Activated naive CD8-positive, alpha-beta T cell treated with anti-CD3 and anti-CD28 coated beads, Interleukin-2, amount 10 ng/mL, durations not matched to agents 7 days and 5 days (primary cell): ENCODE data around the gene SLBP. TPM values are rescaled to one million over a fixed set of nuclear protein-coding genes. Genes with fewer than 3 reads are reported as not detected.
A peak's percentile ranks its signal among the peaks of the same experiment; 100 is the strongest.
"Not testable (repeated sequence)": the region's sequence is repeated elsewhere in the genome, so short reads cannot be mapped to it uniquely, and the experiment has no call there.

ENCODE experiments used
- ATAC-seq: fragments of 150-1000 bp; cut with Tn5 transposase; one replicate; pipeline ENCODE4 v1.10.0; 2021; ENCODE audit warnings: low read depth, moderate library complexity
- POLR2A ChIA-PET: fragments of 350-600 bp; sonication (Branson Sonifier 250); formaldehyde crosslinking; loops from one replicate; lab custom pipeline; 2021; ENCODE audit warnings: antibody characterized with exemption; lab: Charles Lee
- DNase-seq: peaks from one replicate; pipeline ENCODE4 v3.0.0; 2021
- H3K27ac Mint-ChIP-seq: one replicate; pipeline ENCODE4 v1.8.0; 2022; ENCODE audit warnings: mild to moderate bottlenecking, mixed read lengths
- H3K27me3 Mint-ChIP-seq: one replicate; pipeline ENCODE4 v1.8.0; 2022; ENCODE audit warnings: mild to moderate bottlenecking, moderate library complexity, mixed read lengths
- H3K36me3 Mint-ChIP-seq: one replicate; pipeline ENCODE4 v1.8.0; 2021; ENCODE audit warnings: mild to moderate bottlenecking, mixed read lengths
- H3K4me1 Mint-ChIP-seq: one replicate; pipeline ENCODE4 v1.8.0; 2021; ENCODE audit warnings: mixed read lengths
- H3K4me3 Mint-ChIP-seq: one replicate; pipeline ENCODE4 v1.8.0; 2022; ENCODE audit warnings: mild to moderate bottlenecking, moderate library complexity, mixed read lengths
- H3K9me3 Mint-ChIP-seq: one replicate; pipeline ENCODE4 v1.8.0; 2021; ENCODE audit warnings: mixed read lengths
- total RNA-seq, 2 experiments: library from RNA; stranded (reverse); gene quantifications; one replicate each; pipeline ENCODE4 v1.2.3, GENCODE V29; 2021

The SLBP gene
- total RNA-seq, 2 experiments from 2014 or later: 99.7 to 103 TPM

DNA sequence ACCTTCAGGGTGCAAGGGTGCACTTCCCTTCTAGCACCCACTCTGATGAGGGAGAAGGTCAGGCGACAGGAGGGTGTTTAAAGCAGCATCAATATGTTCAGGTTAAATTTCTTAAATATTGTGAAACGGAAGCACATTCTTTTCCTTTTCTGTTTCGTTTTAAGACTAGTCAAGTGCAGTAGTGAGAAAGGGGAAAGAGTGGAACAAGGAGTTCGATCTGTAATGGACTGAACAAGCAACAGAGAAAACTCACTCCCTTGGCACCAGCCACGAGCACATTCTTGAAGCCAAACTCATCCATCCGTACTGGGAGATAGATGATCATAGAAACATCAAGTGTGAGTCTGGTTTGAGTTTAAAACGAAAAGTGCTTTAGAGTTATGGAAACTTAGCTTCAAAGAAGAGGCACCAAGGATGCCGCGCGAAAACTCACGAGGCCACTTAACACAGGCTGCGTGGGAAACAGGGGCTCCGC is 28.8 kb downstream of the SLBP start:
- Mint-ChIP-seq H3K27ac (peak overlapping the region; percentile 73), H3K36me3 (no peaks in the 10 kb centered on the region), H3K4me1 (peaks cover 8% of the 10 kb centered on the region), H3K4me3 (peak overlapping the region; percentile 81), H3K27me3 (peaks cover 11% of the 10 kb centered on the region), H3K9me3 (no peaks in the 10 kb centered on the region)
- POLR2A ChIA-PET: interaction anchor here (1.1 to 1.6 kb wide), 2 partner anchors 29 to 38 kb away, joined by 3 to 4 read pairs; partner anchors contain the start of genes SLBP, TACC3 and TMEM129
- no peak for DNase-seq
- no peak for ATAC-seq

DNA sequence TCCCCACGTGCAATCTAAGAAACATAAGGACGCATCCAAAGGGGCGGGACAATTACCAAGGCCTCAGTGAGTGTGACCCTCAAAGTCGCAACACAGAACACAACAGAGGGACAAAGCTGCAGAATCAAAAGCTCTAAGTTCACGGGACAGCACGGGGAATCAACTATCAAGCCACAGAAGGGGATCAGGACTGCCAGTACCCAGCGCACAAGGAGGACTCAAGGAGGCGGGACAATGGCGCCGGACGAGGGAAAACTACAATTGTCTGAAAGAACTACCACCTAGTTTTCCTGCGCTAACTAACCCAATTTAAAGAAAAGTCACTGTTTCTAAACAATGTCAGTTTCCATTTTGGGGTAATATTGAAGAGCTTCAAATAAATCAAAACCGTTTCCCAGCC is 29.3 kb downstream of the SLBP start:
- ATAC-seq: no peak
- Mint-ChIP-seq H3K36me3 (no peaks in the 10 kb centered on the region), H3K4me1 (peaks cover 8% of the 10 kb centered on the region), H3K9me3 (no peaks in the 10 kb centered on the region), H3K27me3 (peaks cover 11% of the 10 kb centered on the region), H3K4me3 (peak overlapping the region; percentile 81), H3K27ac (no peak overlapping the region)
- no peak for DNase-seq
- POLR2A ChIA-PET: interaction anchor here (1.1 to 1.6 kb wide), 2 partner anchors 29 to 38 kb away, joined by 3 to 4 read pairs; partner anchors contain the start of genes SLBP, TACC3 and TMEM129

DNA sequence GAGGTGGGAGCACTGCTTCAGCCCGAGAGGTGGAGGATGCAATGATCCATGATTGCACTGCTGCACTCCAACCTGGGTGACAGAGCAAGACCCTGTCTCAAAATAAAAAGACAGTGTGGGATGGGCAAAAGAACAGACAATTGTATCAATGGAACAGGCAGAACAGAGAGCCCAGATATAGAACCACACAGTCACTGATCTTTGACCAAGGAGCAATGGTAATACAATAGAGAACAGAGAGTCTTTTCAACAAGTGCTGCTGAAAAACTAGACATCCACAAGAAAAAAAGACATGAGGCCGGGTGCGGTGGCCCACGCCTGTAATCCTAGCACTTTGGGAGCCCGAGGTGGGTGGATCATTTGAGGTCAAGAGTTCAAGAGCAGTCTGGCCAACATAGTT is 33.9 kb downstream of the SLBP start:
- no peak overlapping the region for H3K4me3 Mint-ChIP-seq
- H3K36me3 Mint-ChIP-seq: no peaks in the 10 kb centered on the region
- H3K27me3 Mint-ChIP-seq: peaks cover 11% of the 10 kb centered on the region

DNA sequence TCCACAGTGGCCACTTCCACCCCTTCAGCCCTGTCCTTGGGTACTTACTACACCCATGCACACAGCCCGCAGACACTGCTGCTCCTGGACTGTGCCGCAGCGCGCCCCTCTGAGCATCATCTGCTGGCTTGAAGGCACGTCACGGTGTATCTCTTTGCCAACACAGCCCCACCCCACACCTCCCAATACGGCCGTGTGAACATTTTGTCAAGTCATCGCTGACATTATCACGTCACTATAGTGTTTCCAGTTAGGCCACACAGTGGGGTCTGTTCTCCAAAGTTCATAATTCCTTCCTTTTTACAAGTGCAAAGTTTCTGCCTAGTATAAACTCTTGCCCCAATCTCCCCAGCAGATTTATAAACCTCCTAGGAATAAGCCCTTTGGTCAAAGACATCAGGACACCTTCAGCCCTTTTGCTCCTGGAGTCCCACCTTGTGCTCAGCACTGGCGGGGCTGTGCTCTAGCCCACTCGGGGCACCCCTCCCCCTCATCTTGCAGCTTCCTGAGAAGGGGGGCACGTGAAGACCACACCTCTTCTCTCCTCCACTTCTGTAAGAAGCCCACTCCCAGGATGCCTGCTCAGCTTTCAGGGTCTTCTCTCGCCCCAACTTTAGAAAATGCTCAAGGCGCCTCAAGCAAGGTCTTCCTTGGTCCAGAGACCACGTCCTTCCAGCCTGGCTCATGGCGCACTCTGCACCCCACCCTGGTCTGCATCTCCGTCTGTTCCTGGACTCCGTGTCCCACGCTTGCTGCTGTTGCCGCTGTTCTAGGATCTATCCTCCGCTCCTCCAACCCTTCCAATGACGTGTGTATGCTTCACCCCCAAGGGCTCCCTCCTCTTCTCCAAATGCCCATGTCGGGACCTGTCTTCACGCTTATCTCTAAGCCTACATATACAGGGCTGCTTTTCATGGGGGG is 35.3 kb downstream of the SLBP start:
- POLR2A ChIA-PET: no interaction called here
- H3K27ac Mint-ChIP-seq: no peak overlapping the region
- ATAC-seq: no peak
- no peak overlapping the region for H3K4me3 Mint-ChIP-seq
- DNase-seq: no peak
- H3K36me3 Mint-ChIP-seq: no peaks in the 10 kb centered on the region
- no peaks in the 10 kb centered on the region for H3K9me3 Mint-ChIP-seq
- peaks cover 4% of the 10 kb centered on the region for H3K27me3 Mint-ChIP-seq
- H3K4me1 Mint-ChIP-seq: peaks cover 4% of the 10 kb centered on the region

More for the DNA sequence above, 33.9 kb downstream of the SLBP start:
- Mint-ChIP-seq H3K9me3 (no peaks in the 10 kb centered on the region), H3K4me1 (peaks cover 4% of the 10 kb centered on the region), H3K27ac (no peak overlapping the region)
- POLR2A ChIA-PET: interaction anchor here (0.6 kb wide), 1 partner anchor 375 kb away, joined by 3 read pairs; no protein-coding TSS in a partner anchor
- DNase-seq (no peak), ATAC-seq (no peak)

DNA sequence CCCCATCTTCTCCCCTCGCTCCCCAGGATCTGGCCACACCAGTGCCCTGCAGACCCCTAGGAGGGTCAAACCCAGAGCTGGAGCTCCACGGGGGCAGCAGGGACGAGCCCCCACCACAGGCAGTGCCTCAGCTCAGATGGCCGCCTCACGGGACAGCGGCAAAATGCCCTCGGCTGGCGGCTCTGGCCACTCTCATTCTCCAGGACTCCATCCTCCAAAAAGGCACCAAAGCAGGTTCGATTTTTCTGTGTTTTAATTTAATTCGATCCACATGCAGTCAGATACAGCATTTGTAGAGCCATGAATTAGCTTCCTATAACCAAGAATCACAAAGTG is 36.3 kb downstream of the SLBP start:
- no peak overlapping the region for H3K4me3 Mint-ChIP-seq
- ATAC-seq (no peak), DNase-seq (no peak)
- POLR2A ChIA-PET: no interaction called here
- H3K36me3 Mint-ChIP-seq: no peaks in the 10 kb centered on the region
- H3K27ac Mint-ChIP-seq: no peak overlapping the region
- H3K9me3 Mint-ChIP-seq: no peaks in the 10 kb centered on the region
- H3K27me3 Mint-ChIP-seq: peaks cover 4% of the 10 kb centered on the region
- H3K4me1 Mint-ChIP-seq: peaks cover 6% of the 10 kb centered on the region

DNA sequence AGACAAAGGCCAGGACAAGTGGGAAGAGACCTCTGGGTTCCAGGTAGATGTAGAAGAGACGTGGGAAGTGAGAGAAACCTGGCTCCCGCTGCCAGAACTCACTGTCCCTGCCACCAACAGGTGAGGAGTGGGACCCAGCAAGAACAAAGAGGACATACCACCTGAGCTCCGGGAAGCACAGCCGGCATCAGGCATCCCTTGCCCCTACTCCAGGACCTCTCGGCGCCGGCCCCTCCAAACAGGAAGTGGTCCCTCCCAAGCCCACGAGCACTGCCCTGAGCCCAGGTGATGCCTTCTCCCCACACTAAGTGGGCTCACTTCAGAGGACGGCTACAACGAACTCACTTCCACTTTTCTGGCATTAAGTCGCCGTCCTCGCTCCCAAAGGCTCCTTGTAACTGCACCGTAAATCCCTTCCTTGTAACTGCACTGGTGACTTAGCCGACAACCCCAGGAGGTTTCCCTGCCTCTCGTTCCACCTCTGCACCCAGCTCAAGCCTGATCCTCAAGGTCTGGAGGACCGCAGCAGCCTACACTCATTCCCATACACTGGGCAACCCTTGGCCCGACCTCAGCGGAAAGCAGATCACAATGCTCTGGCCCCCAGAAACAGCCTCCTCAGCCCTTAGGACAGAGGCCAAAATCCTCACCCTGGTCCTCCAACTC is 36.9 kb downstream of the SLBP start:
- no peak for ATAC-seq
- POLR2A ChIA-PET: no interaction called here
- H3K27me3 Mint-ChIP-seq: peaks cover 4% of the 10 kb centered on the region
- H3K4me3 Mint-ChIP-seq: no peak overlapping the region
- H3K4me1 Mint-ChIP-seq: peaks cover 6% of the 10 kb centered on the region
- DNase-seq: no peak
- no peaks in the 10 kb centered on the region for H3K9me3 Mint-ChIP-seq
- no peak overlapping the region for H3K27ac Mint-ChIP-seq
- no peaks in the 10 kb centered on the region for H3K36me3 Mint-ChIP-seq

DNA sequence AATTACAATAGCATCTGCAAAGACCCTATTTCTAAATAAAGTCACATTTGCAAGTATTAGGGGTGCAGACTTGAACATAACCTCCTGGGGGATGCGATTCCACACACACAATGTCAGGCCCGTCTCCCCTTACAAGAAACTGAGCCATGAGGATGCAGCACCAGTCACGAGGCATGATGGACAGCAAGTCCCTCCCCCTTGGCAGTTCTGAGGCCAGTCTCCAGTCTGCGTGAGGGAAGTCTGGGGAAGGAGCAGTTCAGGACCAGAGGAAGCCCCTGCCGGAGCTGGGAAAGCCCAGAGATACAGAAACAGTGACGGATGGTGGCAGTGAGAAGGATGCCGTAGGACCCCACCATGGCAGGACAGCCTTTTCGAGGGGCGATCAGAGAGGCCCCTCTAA is 37.4 kb downstream of the SLBP start:
- H3K36me3 Mint-ChIP-seq: no peaks in the 10 kb centered on the region
- ATAC-seq (no peak), DNase-seq (no peak)
- no peak overlapping the region for H3K27ac Mint-ChIP-seq
- H3K27me3 Mint-ChIP-seq: peaks cover 4% of the 10 kb centered on the region
- no peak overlapping the region for H3K4me3 Mint-ChIP-seq
- H3K9me3 Mint-ChIP-seq: no peaks in the 10 kb centered on the region
- peaks cover 6% of the 10 kb centered on the region for H3K4me1 Mint-ChIP-seq
- POLR2A ChIA-PET: no interaction called here

DNA sequence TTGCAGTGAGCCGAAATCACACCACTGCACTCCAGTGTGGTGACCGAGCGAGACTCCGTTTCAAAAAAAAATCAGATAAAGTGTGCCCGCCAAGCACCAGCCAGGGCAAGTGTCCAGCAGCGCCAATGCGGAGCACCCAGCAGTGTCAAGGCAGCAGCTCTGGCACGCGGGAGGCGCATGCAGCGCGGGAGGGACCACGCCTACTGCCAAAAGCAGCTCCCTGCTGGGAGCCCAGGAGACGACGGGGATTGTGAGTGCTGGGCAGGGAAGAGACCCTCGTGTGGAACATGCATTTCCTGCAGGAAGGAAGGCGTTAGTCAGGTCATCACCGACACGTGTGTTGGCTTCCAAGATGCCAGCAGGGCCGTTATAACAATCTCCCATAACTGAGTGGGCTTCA is 38.4 kb downstream of the SLBP start:
- H3K27me3 Mint-ChIP-seq: peaks cover 3% of the 10 kb centered on the region
- no peaks in the 10 kb centered on the region for H3K36me3 Mint-ChIP-seq
- no peaks in the 10 kb centered on the region for H3K9me3 Mint-ChIP-seq
- DNase-seq: no peak
- no peak for ATAC-seq
- peaks cover 6% of the 10 kb centered on the region for H3K4me1 Mint-ChIP-seq
- POLR2A ChIA-PET: no interaction called here
- H3K27ac Mint-ChIP-seq: no peak overlapping the region
- no peak overlapping the region for H3K4me3 Mint-ChIP-seq

DNA sequence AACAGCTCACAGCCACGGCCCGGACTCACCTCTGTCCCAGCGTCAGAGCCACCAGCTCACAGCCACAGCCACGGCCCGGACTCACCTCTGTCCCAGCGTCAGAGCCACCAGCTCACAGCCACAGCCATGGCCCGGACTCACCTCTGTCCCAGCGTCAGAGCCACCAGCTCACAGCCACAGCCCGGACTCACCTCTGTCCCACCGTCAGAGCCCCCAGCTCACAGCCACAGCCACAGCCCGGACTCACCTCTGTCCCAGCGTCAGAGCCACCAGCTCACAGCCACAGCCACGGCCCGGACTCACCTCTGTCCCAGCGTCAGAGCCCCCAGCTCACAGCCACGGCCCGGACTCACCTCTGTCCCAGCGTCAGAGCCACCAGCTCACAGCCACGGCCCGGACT is 41.1 kb downstream of the SLBP start:
- H3K36me3 Mint-ChIP-seq, POLR2A ChIA-PET, H3K27ac Mint-ChIP-seq, DNase-seq, H3K4me3 Mint-ChIP-seq, H3K4me1 Mint-ChIP-seq, H3K9me3 Mint-ChIP-seq, ATAC-seq, H3K27me3 Mint-ChIP-seq: not testable (repeated sequence)

DNA sequence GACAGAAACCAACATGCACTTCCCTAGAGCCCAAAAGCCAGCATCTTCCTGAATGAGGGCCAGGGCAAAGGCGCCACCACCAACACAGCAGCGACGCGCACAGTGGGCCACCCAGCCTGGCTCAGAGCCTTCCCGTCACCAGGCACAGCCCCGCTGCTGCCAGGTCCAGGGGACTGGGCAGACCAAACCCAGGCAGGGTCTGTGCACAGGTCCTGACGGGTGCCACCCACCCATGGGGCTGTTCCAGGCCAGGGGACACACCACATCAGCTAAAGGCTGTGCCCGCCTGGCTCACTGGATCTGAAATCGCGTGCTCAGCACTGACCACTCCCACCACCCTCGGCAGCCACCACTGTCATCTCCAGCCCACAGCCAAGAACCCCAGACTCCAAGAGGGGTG is 41.8 kb downstream of the SLBP start:
- Mint-ChIP-seq H3K4me1 (peaks cover 6% of the 10 kb centered on the region), H3K36me3 (no peaks in the 10 kb centered on the region), H3K4me3 (no peak overlapping the region), H3K27ac (no peak overlapping the region), H3K27me3 (no peaks in the 10 kb centered on the region), H3K9me3 (no peaks in the 10 kb centered on the region)
- ATAC-seq (no peak), DNase-seq (no peak)
- POLR2A ChIA-PET: no interaction called here

DNA sequence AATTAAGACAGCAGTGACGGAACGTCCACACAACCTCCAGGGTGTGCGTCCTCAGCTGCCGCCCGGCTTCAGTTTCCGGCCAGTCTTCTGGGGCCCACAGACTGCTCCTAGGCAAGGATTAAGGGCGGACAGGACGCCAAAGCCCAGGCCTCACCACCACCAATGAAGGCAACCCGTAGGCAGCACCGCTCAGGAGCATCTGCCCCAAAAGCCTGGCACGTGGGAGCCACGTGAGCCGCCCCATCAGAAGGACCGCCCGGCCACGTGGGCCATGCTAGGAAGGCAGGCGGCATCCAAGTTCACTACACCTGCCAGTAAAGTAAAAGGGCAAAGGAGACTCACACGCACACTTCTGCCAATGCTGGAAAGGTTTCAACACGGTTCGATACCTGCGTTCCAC is 42.3 kb downstream of the SLBP start:
- ATAC-seq (no peak), DNase-seq (no peak)
- POLR2A ChIA-PET: no interaction called here
- Mint-ChIP-seq H3K36me3 (no peaks in the 10 kb centered on the region), H3K9me3 (no peaks in the 10 kb centered on the region), H3K4me3 (no peak overlapping the region), H3K27me3 (no peaks in the 10 kb centered on the region), H3K4me1 (peaks cover 6% of the 10 kb centered on the region), H3K27ac (no peak overlapping the region)

DNA sequence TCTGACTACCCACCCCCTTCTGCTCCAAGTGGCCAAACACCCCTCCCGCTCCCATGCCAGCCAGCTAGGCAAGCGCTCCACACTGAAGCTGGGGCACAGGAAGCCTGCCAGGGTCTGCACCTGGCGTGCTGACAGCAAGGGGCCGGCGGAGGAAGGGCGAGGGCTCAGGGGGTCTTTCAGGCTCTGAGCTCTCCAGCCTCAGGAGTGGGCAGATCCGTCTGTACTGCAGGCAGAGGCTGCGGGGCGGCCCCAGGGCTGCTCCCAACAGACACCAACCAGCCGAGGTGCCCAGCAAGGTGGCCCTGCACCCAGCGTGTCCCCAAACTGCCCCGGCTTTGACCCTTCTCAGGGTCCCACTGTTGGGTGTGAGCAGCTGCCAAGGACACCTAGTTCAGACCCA is 42.8 kb downstream of the SLBP start:
- Mint-ChIP-seq H3K4me1 (peaks cover 6% of the 10 kb centered on the region), H3K27me3 (no peaks in the 10 kb centered on the region), H3K4me3 (no peak overlapping the region), H3K27ac (no peak overlapping the region), H3K9me3 (no peaks in the 10 kb centered on the region), H3K36me3 (no peaks in the 10 kb centered on the region)
- POLR2A ChIA-PET: no interaction called here
- no peak for ATAC-seq
- DNase-seq: no peak

DNA sequence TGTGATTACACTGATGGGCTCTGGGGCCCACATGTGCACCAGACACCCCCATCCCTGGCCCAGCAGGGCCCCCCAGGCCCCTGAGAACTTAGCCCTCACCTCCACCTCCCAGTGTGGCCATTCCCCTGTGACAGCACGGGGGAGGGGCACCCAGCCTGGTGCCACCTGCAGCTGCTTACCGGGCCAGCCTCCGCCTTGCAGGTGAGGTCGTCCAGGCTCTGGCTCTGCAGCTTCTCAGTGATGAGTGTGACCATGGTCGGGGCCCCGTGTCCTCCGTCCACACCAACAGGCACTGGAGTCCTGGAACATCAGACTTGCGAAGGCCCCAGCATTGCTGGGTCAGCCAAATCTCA is 43.7 kb downstream of the SLBP start:
- no peak for DNase-seq
- Mint-ChIP-seq H3K27me3 (no peaks in the 10 kb centered on the region), H3K4me1 (peaks cover 6% of the 10 kb centered on the region), H3K9me3 (no peaks in the 10 kb centered on the region), H3K27ac (no peak overlapping the region), H3K36me3 (no peaks in the 10 kb centered on the region), H3K4me3 (no peak overlapping the region)
- POLR2A ChIA-PET: no interaction called here
- ATAC-seq: no peak

DNA sequence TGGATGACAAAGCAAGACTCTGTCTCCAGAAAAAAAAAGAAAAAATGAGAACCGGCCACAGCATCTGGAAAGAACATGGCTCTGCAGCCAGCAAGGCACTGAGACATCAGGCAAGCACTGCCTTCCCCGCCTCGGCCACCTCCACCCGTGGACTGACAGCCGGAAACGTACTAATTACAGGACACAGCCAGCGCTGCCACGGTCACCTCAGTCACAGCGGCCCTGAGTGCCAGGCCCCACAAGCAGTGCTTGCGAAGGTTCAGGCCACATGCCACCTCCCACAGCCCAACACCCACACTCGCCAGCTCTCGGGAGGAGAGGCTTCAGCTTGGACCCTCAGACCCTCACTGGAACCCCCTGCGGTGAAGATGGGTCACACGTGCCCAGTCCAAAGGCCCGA is 44.8 kb downstream of the SLBP start:
- no peaks in the 10 kb centered on the region for H3K27me3 Mint-ChIP-seq
- H3K9me3 Mint-ChIP-seq: no peaks in the 10 kb centered on the region
- DNase-seq (no peak), ATAC-seq (no peak)
- POLR2A ChIA-PET: interaction anchor here (0.6 kb wide), 1 partner anchor 646 kb away, joined by 5 read pairs; no protein-coding TSS in a partner anchor
- no peak overlapping the region for H3K4me3 Mint-ChIP-seq
- no peak overlapping the region for H3K27ac Mint-ChIP-seq
- H3K36me3 Mint-ChIP-seq: no peaks in the 10 kb centered on the region
- H3K4me1 Mint-ChIP-seq: peaks cover 4% of the 10 kb centered on the region
